Measurements from ENCODE around the gene CARD11.
A peak's percentile ranks its signal among the peaks of the same experiment; 100 is the strongest.

The CARD11 gene

DNA sequence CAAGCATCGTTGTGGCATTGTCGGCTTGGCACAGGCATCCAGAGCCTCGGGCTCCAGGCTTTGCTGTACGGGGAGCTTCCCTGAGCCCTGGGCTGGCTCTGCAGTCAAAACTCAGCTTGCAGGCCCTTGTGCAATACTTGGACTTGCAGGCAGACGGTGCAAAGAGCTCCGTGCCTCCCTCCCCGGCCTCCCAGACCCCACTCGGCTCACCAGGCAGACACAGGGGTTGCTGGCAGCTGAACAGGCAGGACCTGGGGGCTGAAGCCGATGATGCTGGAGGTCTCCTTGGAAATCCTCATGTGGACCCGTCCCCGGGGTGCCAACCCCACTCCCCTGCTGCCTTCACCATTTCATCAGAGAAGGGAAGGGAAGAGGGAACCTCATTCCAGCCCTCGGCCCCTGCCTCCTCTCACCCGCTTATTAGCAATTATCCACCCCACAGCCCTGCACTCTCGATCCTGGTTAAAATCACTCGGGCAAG lies 139.9 kb downstream of the CARD11 start:
- DNase-seq: no peak

DNA sequence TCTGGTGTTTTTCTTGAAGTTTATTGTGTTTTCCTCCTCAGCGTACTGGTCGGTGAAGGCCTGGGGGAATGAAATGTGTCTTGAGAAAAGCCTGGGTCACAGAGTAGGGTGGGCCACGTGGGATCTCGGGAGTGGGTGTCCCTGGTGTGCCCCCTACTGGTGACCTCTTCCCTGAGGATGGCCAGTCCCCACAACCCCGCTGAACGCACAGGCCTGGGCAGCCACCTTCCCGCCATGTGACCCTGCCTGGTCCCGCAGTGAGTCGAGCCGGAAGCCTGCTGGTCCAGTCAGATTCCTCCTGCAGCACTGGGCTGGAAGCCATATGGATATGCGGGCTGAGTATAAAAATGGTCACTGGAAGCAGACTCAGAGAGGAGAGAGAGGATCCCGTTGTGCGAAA lies 146.6 kb downstream of the CARD11 start:
- DNase-seq: no peak

DNA sequence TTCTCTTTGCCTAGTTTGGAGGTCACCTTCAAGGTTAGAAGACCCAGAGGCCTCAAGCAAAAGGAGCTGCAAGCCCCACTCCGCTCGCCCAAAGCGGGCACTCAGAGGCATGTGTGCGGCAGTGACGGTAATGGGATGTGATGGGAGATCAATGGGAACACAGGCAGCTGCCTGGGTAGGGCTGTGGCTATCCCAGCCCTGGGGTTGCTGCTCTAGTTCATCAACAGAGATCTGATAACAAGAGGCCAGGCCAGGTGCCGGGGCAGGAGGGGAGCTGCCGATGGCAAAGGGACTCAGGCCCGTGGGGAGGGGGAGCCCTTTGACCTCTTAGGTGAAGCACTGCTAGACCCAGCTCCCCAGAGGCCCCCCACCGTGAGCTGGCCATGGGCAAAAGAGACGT lies 147.5 kb downstream of the CARD11 start:
- DNase-seq: no peak

DNA sequence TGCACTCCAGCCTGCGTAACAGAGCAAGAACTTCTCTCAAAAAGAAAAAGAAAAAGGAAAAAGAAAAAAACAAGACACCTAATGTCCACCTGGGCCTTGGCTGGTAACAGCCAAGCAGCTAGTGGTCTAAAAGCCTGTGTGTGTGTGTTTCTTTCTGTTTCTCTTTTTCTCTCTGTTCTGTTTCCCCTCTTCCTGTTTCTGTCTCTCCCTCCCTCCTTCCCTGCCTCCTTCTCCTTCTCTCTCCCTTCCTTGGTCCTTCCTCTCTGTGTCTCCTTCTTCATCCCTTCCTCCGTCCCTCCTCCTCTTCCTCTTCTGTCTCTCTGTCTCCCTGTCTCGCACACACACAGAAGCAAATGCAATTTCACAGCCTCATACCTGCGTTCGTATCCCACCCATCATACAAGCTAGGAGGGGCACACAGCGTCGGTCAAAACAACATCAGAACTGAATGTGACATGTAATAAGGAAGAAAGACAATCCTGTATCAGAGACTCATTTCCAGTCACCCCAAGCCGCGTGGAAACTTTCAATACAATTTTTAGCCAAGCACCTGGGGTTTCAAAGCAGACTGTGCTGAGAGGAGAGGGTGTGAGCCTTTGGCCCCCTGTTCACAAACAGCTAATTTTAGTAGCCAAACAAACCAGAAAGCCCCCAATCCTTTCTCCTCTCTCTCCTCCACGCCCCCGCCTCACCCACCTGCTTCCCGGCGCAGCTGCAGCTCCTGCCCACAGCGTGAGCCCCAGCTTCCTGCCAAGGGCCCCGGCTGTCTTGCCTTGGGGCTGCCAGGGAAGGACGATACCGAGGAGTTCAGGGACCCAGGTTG lies 149.3 kb downstream of the CARD11 start:
- peak in 3 of 5 experiments; percentile 15 to 68 (median 29) for DNase-seq

DNA sequence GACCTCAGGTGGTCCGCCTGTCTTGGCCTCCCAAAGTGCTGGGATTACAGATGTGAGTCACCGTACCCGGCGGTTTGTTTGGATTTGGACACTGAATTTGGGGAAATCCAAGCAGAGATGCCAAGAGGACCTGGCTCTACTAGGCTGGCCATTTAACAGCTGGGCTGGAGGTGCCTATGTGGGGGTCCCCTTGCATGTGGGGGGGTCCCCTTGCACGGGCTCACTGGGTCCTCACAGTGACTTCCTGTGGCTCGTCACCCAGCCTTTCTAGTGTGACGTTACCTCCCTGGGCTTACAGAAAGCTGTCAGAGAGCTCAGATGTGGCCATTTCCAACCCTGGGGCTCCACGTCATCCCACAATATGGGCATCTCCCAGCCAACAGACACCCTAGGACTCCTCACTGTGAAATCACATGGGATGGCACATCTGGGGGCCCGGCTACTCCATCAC lies 150.2 kb downstream of the CARD11 start:
- no peak for DNase-seq

DNA sequence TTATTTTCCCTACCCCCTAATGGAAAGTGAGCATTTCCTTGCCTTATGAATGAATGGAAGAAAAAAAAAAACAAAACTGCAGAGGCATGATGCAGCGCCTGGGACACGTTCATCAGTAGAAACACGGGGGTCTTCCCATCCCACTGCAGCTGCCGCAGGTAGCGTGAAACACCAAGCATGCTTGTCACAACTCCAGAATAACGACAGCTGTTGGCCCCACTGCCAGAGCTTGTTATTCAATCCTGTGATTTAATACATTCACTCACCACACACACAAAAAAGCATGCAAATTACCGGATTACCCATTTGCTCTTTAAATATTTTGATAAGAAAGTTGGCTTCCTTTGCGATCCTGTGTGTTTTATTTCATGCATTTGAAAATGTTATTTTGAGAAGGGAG lies 151.1 kb downstream of the CARD11 start:
- DNase-seq: no peak

DNA sequence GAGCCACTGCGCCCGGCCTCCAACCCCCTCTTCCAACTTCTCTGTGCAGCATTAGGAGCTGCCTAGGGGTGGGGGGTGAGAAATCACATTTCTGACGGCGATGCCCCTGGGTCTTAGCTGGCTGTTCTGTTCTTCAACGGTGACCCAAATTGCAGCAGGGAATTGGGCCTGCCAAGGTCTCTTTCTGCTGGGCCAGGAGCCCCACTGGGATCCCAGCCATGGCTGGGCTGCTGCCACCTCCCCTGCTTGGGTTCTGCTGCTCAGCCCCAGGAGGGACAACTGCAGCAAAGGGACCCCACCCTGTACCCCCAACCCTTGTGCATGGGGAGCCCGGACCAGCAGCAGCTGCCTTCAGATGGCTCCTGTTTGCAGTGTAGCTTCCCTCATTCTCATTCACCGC lies 155.9 kb downstream of the CARD11 start:
- no peak for DNase-seq

DNA sequence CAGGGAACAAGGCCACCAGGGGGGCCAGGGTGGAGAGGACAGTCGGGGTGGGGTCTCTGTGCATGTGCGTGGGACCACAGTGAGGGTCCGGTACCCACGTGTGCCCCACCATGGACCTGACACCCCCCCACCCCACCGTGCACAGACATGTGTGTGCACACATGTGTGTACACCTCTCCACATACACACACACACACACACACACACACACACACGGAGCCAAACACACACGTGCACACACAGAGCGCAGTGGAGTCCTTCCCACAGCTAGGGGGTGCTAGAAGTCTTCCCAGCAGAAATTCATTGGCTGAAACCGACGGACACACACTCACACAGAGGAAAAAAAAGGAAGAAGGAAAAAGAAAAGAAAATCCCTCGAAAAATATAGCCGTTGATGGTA lies 156.8 kb downstream of the CARD11 start:
- DNase-seq: peak in 3 of 5 experiments; percentile 24 to 84 (median 36)

DNA sequence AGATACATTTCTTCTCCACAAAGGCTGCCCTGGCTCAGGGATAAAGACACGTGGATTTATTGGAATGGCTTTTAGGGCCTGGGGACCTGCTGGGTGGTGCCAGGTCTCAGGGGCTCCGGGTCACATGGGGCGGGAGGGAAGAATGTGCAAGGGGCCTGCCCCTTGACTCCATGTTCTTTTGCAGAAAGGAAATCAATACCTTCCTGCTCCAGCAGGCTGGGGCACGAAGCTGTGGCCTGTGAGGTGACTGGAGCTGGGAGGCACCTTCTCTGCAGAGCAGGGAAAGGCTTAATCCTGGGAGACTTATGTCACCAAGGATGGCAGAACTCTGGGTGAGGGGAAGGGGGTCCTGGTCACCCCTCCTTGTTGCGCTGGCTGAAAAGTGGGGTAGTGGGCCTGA lies 157.3 kb downstream of the CARD11 start:
- DNase-seq: no peak

DNA sequence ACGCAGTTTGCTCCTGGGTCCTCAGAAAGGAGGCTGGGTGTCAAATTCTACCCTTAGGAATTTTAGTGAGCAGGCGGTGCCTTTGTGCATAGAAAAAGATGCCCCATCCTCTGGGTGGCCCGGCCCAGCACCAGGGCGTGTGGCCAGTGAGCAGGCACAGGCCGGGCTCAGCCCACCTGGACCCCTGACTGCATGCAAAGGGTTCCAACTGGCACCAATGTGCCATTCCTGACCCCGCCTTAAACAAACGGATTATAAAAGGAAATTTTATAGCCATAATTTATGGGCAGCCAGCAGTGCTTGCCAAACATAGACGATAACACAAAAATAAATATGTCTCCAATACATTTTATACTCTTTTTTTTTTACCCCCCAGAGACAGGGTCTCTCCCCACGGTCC lies 159.5 kb downstream of the CARD11 start:
- DNase-seq: no peak

DNA sequence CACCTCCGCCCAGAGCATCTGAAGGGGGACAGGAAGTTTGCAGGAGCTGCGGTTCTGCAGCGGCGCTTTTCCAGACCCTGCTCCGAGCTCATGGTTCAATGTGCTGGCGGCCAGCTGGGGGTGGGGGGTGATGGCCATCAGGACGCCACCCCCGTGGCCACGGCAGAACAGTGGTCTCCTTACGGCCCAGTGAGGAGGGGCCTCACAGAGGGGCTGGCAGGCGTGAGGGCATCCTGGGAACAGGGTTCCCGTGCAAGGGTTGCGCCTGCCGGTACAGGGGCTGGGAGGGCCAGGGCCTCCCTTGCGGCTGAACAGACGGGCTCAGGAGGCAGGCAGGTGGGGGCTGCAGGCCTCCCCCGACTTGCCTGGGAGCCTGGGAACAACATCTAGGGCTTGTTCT lies 160.6 kb downstream of the CARD11 start:
- DNase-seq: no peak

DNA sequence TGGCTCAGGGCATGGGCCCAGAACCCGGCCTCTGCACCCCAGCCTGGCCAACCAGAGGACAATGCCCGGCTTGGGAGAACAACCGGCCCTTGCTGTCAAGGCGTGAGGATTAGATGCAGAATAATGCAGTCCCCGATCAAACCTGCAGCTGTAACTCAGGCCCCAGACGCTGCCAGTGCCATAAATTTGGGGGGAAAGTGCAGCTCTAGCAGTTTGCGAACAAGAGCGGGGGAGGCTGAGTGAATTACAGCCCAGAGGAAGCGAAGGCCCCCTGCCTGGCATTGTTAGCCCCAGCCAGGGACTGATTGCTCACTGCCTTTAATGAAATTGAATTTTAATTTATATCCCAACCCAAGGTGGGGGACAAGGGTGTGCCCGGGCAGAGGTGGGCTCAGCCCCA lies 161.6 kb downstream of the CARD11 start:
- DNase-seq: no peak

DNA sequence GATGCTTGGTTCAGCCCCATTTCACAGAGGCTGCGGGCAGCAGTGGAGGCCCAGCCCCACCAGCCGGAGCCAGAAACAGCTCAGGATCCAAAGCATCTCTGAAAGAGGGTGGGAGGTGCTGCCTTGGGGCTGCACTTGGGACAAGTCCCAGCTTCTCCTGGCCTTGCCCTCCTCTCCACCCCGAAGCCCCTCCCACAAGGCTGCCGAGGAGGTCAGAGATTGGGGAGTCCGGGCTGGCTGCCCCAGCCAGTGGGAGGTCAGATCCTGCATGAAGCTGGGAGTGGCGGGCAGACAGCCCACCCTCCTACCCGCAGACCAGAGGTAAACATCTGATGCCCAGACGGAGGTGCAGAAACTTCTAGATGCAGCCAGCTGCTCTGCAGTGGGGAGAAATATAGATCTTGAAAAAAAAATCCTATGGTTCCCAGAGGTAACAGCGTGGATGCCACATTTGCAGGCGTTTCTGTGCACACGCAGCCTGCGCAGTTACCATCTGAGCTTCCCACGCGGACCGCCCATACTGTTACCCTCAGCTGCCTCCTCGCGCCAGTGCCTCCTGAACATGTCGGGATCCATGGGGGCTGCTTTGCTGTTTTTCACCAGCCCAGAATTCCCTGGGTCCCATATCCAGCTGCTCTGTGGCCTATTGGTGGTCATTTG lies 162.7 kb downstream of the CARD11 start:
- DNase-seq: no peak

DNA sequence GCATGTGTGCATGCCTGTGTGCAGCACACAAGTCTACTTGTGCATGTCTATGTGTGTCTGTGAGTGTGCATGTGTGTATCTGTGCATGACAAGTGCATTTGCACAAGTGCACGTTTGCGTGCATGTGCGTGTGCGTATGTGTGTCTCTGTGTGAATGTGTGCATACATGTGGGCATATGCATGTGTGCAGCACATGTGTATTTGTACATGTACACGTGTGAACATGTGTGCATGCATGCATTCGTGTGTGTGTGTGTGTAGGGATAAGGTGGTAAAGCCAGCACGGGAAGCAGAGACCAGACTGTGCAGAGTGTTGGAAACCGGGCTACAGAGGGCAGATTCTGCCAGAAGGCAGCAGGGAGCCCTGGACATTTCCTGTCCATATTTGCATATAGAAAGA lies 163.6 kb downstream of the CARD11 start:
- no peak for DNase-seq

DNA sequence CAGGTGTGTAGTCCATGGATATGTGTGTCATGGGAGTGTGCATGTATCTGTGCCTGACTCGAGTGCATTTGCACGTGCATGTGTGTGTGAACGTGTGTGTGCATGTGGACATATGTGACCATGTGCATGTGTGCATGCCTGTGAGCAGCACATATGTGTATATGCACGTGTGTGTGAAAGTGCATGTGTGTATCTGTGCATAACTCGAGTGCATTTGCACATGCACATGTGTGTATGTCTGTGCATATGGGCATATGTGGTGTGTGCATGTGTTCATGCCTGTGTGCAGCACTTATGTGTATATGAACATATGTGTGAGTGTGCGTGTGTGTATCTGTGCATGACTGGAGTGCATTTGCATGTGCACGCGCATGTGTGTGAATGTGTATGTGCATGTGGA lies 164.3 kb downstream of the CARD11 start:
- DNase-seq: no peak

DNA sequence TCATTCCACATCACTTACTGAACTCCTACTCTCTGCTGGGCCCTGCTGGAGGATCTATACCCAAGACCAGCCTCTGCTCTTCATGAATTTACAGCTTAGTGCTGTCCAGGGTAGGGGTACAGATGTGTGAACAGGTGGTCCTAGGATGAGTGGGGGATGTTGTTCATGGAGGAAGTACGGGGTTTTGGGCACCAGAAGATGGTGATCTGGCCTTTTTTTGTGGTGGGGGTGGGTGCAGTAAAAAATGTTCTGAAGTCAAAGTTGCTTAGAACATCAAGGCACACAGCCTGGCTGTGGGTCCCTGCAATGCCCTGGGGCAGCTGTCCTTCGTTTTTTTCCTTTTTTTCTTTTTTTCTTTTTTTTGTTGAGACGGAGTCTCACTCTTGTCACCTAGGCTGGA lies 165.4 kb downstream of the CARD11 start:
- DNase-seq: no peak

DNA sequence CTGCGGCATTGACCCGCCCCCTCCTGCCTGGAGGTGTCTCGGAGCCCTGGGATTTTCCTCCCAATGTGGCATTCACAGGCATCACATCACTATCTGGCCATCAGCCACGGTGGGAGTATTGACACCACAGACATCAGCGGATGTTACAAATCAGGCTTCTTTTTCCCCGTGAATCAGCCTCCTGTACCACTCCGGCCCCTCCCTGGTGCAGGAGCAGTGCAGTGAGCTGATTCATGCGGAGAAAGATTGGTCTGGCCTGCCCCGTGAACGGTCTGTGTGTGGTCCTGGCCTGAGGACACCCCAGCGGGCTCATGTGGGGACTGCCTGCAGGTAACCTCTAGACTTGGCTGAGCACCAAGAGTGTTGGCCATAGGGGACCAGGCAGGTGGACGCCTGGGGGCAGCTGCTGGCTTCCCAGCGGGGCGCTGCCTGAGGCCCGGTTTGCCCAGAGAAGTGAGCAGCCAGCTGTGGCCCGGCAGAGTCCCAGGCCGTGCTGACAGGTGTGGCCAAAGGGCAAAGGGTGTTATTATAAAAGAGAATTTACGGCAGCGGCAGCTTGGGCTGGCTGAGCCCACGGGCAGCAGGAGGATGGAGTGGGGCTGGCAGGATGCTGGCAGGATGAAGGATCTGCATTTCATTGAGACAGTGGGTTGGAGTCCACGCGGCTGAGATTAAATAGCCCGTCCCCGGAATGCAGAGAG lies 167.5 kb downstream of the CARD11 start:
- DNase-seq: no peak

DNA sequence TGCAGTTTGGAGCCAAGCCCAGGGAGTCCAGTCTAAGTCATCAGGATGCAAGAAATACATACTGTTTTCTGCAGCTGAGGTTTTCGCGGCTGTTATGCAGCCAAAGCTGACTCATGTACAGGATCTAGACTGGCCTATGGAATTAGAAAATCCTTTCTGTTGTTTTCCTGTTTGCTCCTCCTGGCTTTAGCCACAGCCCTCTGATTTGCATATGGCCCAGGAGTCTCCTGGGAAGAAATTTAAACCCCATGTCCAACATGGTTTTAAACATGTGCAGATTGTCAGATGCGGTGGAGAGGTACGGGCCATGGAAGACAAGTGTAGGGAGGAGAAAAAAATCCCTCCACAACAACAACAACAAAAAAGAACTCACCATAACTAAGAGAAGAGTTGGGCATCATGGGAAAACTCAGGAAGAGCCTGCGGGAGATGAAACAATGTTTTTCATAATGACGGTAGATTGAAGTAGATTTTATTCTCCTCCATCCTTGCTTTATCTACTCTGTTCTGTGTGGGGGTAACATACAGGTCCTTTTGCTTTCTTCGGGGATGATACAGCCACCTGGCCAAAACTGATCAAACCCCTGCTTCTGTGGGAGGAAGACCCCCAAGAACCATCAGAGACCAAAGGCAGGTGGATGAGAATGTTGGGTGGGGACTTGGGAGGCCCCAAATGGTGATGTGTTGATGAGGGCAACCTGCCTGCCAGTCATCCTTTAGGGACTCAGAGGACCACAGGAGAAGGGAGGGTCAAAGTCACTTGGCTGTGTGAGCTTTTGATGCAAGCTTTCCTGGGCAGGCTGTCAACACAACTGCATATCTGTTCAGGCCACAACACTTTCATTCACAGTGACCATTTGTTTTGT lies 169.7 kb downstream of the CARD11 start:
- DNase-seq: no peak

DNA sequence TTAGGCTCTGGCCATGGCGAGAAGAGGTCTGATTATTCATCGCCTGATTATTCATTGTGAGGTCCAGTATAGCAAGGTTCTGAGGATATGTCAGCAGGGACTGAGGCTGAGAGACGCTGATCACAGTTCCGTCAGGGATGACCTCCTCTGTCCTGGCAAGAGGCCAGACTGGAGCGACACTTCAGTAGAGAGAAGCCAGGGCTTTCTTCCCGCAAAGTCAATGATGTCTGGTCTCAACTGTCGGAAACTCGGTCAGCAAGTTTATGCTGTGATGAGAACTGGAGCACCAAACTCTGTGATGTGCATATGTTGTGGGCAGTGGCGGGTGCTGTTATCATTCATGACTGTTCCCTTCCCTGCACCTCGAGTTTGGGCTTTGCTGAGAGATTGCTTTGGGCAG lies 170.5 kb downstream of the CARD11 start:
- no peak for DNase-seq

DNA sequence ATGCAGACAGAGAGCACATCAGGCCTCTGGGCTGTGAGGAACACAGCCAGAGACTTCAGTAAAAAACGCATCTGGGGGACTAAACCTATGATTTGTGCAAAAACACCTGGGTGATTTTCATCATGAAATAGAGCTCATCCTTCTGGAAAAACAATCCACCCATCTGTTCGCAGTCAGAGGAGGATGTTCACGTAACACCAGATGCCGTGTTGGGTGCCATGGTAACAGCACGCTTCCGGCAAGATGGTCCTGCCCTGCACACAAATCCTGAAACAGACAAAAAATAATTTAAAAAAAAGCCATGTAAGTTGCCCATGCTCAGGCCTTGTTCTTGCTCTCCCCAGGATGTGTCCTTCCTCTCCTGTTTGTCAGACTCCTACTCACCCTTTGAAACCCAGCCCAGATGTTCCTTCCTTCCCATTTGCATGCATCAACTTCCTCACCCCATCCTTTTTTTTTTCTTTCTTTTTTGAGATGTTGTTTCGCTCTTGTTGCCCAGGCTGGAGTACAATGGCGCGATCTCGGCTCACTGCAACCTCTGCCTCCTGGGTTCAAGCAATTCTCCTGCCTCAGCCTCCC lies 171.3 kb downstream of the CARD11 start:
- no peak for DNase-seq

DNA sequence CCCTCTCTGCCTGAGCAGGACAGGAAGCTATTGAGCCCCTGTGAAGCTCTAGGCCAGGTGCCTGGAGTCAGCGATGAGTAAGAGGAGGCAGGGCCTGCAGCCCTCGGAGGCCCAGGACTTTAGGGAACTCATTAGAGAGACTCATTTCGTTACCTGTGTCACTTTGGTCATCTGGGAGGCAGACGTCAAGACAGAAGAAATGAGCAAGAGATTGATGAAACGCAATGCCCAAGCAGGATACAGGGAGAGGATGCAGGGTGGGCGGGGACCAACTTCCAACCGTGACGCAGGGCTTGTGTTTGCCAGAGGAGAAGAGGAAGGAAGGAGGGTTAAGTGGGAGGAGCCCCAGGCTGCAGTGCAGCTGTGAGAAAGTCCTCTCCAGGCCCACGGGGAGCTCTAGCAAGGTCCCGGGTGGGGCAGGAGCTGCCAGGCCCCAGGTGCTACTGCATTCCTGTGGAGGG lies 173.2 kb downstream of the CARD11 start:
- peak in 2 of 5 experiments; percentile 51 to 80 for DNase-seq

DNA sequence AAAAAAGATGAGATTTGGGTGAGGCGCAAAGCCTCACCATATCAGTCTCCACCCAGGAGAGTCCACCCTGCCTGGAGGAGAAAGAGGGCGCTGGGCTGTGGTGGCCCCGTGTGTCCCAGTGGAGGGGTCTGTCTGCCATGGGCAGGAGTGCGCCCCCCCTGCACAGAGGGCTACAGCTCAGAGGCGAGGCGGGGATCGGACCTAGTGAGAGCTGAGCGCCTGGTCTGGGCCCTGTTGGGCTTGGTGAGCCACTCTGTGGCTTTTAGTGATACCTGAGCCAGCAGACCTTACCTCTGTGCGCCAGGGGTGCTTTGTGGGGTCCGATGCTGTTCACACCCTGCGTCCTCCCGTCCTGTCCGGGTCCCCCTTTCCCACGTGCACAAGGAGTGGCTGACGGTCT lies 173.7 kb downstream of the CARD11 start:
- DNase-seq: no peak

Data from T-helper 2 cell (primary cell).